ENCODE data around the gene CCDC71L.

The CCDC71L gene

GRCh38 chr7:106641416-106641815 lies 19.5 kb downstream of the CCDC71L start:
- TF ChIP-seq ZFX (IDR thresholded peaks at IDR 0.05; ENCODE audit: borderline replicate concordance) (no peak), CTCF (IDR thresholded peaks at IDR 0.05) (no peak)
- H3K27ac ChIP-seq: no peak overlapping the region

DNA sequence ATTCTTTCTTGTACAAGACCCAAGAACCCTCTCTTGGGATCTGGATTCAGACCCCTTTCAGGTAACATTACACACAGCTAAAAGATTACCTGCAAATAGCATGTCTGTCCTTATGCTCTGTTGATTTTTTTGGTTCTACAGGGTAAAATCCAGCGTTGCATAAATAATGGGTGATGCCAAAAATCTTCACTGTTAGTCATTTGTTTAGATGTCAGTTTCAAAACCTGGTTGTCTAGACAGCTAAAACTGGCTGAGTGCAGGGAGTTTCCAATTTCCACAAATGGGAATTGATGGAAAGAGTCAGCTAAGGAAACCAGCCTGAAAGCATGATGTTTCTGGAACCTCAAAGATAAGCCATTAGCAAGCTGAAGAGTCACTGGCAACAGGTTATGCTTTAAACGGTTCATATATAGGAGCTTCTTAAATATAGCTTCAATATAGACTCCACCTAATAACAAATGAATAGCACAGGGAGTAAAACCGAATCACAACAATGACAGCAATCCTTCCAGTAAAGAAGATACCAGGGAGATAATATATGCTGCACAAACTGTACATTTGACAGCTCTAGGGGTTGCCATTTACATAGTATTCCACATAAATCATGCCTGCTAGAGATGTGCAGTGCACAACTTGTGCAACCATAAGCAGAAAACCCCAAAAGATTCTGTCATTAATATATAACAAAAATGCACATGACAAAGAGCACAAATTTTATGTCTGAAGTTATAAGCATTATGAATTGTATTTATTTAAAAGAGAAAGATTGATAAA lies 20.4 kb downstream of the CCDC71L start:
- H3K27ac ChIP-seq: no peak overlapping the region
- TF ChIP-seq ZFX (IDR thresholded peaks at IDR 0.05; ENCODE audit: borderline replicate concordance) (no peak), CTCF (IDR thresholded peaks at IDR 0.05) (no peak)

GRCh38 chr7:106639476-106640334 lies 21.3 kb downstream of the CCDC71L start:
- TF ChIP-seq CTCF (IDR thresholded peaks at IDR 0.05) (no peak), ZFX (IDR thresholded peaks at IDR 0.05; ENCODE audit: borderline replicate concordance) (no peak)
- no peak overlapping the region for H3K27ac ChIP-seq

DNA sequence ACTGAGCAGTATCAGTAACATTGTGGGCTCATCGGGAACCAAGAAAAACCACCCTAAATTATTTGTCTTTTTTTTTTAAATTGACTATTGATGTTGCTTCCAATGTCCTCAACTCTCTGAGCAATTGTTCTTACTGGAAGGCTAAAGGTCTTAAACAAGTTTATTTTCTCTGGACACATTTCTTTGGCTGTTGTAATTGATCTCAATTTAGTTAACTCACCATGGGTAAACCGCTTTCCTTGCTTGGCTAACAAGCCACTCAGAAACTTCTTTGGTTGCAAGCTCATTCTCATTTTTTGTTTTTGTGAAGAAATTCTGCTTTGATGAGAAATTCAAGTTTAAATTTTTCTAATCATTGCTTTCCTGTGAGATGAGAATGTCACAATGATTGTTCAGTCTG lies 25.5 kb downstream of the CCDC71L start:
- H3K27ac ChIP-seq: no peak overlapping the region

DNA sequence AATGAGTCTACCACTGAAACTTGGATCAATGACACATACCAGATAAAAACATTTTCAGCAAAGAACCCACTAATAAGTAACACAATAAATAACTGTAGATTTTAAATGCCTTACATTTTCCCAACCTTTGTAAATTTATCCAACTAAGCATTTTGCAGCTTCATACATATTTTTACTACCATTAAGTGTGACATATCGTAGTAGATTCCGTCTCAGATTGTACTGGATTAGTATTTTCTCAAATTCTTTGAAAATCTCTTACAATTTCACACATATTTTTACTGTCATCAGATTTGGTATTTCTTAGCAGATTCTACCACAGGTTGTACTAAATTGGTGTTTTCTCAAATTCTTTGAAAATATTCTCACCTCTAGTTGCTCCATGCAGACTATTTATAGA lies 26.0 kb downstream of the CCDC71L start:
- TF ChIP-seq CTCF (IDR thresholded peaks at IDR 0.05): no peak
- no peak overlapping the region for H3K27ac ChIP-seq

More for the DNA sequence above, 25.5 kb downstream of the CCDC71L start:
- TF ChIP-seq CTCF (IDR thresholded peaks at IDR 0.05) (no peak), ZFX (IDR thresholded peaks at IDR 0.05; ENCODE audit: borderline replicate concordance) (no peak)

DNA sequence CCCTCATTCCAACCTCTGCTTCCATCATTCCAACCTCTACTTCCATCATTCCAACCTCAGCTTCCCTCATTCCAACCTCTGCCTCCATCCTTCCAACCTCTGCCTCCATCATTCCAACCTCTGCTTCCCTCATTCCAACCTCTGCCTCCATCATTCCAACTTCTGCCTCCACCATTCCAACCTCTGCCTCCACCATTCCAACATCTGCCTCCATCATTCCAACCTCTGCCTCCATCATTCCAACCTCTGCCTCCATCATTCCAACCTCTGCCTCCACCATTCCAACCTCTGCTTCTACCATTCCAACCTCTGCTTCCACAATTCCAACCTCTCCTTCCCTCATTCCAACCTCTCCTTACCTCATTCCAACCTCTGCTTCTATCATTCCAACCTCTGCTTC lies 30.3 kb downstream of the CCDC71L start:
- TF ChIP-seq CTCF (IDR thresholded peaks at IDR 0.05): no peak
- TF ChIP-seq ZFX (IDR thresholded peaks at IDR 0.05; ENCODE audit: borderline replicate concordance): no peak
- no peak overlapping the region for H3K27ac ChIP-seq

DNA sequence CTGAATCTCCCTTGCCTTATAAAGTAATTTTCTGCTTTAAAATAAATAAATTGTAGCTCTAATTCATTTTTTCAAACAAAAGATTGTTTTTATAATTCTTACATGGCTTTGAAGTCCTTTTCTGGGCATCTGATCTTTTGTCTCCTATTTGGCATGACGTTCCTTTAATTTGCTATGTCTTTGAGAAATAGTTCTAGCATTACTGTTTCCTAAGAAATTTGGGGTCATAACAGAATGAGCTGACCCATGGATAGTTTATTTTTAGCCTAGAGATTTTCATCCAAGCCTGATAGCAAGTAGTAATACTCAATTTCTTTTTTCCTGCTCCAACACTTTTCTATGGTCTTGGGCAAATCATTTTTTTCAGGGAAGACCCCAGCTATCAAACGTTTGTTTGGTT lies 31.4 kb downstream of the CCDC71L start:
- TF ChIP-seq ZFX (IDR thresholded peaks at IDR 0.05; ENCODE audit: borderline replicate concordance) (no peak), CTCF (IDR thresholded peaks at IDR 0.05) (no peak)
- H3K27ac ChIP-seq: no peak overlapping the region

All from 22Rv1 (cell line).